VCaP (cell line): Measurements from ENCODE around the gene RPS6KB1.
"Not testable (repeated sequence)": the region's sequence is repeated elsewhere in the genome, so short reads cannot be mapped to it uniquely, and the experiment has no call there.

ENCODE experiments used
- H3K27ac ChIP-seq: fragments of 450-650 bp; 2 replicates; pipeline ENCODE4 v1.5.1; 2017
- CTCF ChIP-seq: fragments of 450-650 bp; conservative IDR thresholded peaks from 2 replicates; pipeline ENCODE4 v1.5.1; 2017; ENCODE audit warnings: mild to moderate bottlenecking, moderate library complexity

Gene RPS6KB1

GRCh38 chr17:59851439-59852375 lies 41.2 kb upstream of the RPS6KB1 start:
- no peak overlapping the region for H3K27ac ChIP-seq
- TF ChIP-seq CTCF: no peak

GRCh38 chr17:59852847-59853167 lies 40.1 kb upstream of the RPS6KB1 start:
- not testable (repeated sequence) for H3K27ac ChIP-seq

- no peak overlapping the region for H3K27ac ChIP-seq
- TF ChIP-seq CTCF: 0 out of 2 replicates have a peak, but pooled peaks have one; percentile 21
Measured at GRCh38 chr17:59853168-59853918, 39.6 kb upstream of the RPS6KB1 start.

GRCh38 chr17:59853919-59854729 lies 38.8 kb upstream of the RPS6KB1 start:
- H3K27ac ChIP-seq: not testable (repeated sequence)

- no peak overlapping the region for H3K27ac ChIP-seq
- no peak for TF ChIP-seq CTCF
Measured at GRCh38 chr17:59856859-59857794, 35.8 kb upstream of the RPS6KB1 start.

- H3K27ac ChIP-seq: no peak overlapping the region
- no peak for TF ChIP-seq CTCF
Measured at GRCh38 chr17:59858167-59858816, 34.6 kb upstream of the RPS6KB1 start.

GRCh38 chr17:59858932-59859331 lies 34.0 kb upstream of the RPS6KB1 start:
- no peak overlapping the region for H3K27ac ChIP-seq
- TF ChIP-seq CTCF: no peak
